ENCODE measurements around the gene DENND6B.

Gene DENND6B

DNA sequence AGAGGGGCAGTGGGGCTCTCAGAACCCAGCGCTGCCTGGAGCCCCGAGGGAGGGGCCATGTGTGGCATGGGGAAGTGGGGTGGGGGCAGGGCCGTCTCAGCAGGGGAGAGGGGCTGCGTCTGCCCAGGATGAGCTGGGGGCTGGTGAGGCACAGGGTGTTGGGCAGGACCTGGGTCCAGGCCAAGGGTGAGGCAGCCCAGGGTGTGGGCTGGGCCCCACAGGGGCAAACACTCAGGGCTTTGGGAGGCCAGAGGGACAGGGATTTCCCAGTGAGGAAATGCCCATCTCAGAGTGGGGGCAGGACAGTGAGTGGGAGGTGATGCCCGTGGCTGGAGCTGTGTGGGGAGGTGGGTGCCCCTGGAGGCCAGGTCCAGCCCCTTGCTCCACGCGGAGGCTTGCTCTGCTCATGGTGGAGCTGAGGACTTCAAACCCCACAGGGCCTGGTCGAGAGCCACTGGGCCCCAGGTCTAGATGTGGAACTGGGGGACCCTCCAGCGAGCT, 24.7 kb downstream of the DENND6B start:
- no peak for DNase-seq

DNA sequence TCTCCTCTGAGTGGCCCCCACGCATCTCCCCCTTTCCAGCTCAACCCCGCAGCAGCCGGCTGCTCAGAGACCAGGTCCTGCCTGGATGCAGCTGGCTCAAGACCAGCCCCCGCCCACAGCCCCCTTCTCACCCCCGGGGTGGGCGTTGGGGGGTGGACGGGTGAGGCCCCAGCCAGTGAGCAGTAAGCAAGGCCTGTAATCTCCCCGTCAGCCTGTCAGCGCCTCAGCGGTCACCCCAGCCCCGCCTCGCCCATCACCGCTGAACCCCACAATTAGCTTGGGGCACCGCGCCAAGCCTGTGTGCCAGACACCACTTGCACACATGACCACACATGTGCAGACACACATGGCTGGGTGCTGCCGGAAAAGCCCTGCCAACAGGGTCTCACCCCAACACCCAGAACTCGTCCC, 25.2 kb downstream of the DENND6B start:
- no peak for DNase-seq

DNA sequence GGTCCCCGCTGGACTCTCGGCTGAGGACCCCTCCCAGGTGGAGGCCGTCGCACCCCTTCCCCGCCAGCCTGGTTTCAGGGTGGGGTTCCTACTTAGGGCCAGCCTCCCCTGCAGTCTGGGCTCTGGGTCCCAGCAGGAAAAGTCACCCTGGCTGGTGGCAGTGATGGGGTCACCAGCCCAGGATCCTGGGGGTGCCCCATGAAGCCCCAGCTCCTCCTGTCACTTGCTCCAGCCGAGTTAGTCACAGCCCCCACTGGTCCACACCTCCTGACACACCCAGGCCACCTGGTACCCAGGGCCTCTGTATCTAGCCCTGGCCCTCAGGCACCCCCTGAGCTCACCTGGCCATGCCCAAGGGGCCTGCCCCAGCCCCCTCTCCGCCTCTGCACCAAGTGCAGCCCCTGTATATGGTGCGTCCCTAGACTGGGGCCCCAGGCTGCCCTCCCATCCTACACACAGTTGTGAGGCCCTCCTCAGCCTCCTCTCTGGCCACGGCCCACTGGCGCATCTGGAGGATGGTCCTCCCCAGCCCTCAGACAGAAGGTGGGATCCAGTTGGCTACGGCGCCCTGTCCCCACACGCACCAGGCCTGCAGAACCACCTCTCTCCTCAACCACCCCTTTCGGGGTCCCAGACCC, 26.1 kb downstream of the DENND6B start:
- DNase-seq: no peak

DNA sequence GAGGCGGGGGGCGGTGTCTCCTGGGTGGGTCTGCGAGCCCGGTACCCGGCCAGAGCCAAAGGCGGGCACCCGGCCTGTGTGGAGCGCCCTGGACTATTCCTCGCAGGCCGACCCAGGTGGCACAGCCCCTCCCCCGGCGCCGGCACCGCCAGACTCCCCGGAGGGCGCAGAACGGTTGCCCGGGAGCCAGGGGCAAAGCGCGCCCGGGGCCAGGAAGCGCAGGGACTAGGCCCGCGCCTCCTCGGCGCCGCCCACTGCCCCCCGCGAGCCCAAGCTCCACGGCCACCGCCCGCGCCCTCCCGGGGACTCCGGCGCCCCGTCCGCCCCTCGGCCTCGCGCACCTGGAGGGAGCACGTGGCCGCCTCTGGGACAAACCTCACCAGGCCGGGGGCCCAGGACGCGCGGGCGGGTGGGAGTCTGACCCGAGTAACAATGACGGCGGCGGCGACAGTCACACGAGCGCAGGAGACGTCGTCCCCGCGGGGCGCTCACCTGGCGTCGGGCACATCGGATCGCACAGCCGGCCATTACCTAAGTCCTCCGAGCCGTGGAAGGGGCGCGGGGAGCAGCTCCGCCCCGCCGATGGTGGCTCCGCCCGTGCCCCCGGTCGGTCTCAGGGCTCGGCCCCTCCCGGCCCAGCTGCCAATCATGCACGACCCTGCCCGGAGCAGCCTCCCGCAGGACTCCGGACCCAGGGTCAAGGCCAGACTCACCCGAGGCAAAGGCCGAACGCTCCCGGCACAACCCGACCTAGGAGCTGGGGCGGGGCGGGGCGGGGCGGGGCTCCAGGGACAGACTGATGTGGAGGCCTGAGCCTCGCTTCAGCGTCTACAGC, 26.8 kb downstream of the DENND6B start:
- no peak for DNase-seq

DNA sequence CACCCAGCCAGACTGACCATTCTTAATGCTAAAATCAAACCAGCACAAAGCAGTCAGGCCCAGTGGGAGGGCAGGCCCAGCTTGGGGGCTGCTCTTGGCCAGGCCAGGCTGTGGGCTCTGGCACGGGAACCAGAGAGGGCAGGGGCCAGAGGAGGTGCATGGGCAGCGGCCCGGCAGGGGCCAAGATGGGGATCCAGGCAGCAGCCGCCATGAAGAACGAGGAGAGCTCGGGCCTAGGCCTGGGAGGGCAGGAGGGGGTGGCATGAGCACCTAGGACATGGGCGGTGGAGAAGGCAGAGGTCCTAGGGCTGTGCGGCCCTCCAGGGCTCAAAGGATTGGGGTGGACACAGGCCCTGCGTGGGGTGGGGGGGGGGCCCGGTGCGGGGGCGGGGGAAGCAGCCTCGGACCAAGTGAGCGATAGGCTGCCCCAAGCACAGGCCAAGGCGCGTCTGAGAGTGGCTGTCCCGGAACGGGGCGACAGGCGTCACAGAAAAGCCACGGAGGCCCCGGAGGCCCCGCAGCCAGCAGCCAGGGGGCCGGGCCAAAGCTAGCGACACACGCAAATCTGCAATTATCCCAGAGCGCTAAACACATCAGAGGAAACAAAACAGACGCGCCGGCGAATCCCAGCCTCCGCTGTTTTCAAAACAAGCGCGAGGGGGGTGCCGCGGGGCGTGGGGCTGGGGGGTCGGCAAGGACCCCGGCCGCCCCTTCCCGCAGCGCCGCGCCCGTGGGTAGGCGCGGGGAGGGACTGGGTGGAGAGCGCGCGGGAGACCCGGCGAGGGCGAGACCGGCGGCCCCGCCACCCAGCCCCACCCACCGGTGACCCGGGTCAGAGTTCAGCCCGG, 27.7 kb downstream of the DENND6B start:
- no peak for DNase-seq

DNA sequence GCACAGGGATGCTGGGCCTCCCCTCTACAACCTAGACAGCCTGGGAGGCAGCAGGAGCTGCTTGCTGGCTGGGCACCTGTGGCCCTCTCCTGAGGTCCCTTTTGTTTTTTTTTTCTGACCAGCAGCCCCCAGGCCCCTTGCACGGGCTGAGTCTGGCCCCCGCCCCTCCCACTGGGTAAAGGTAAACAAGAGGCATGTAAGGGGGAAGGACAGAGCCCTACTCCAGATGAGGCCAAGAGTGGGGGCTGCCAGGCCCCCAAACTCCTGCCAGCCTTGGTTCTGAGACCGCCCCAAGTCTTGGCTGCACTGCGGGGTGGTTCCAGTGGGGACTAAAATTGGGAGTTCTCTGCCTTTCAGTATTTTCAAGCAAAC, 28.6 kb downstream of the DENND6B start:
- no peak for DNase-seq

DNA sequence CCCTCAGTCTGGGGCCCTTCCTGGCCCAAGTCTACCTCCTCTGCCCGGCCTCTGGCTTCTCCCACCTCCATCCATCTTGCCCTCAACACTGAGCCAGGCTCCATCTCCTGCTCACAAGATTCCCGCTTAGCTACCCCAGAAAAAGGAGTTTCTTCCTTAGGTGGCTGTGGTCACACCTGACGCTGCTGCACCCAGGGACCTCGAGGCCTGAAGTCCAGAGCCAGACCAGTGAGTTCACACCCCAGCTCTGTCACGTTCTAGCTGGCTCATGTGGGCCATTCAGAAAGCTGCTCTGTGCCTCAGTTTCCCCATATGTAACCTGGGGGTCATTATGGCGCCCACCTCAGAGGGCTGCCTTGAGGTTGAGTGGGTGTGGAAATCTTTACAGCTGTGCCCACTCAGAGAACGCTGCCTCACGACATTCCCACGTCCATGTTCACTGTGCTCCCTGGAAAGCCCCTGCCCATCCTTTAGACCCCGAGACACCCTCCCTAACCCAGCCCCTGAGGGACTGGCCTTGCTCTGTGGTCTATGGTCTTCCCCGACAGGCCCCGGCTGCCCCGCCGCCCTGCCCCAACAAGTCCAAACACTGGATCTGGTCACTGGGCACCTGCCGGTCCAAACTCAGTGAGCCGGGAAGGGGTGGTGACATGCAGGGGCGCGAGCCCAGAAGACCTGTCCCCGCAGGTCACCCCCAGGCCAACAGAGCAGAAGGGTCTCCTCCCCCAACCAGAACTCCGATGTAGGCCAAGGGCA, 29.1 kb downstream of the DENND6B start:
- DNase-seq: no peak

DNA sequence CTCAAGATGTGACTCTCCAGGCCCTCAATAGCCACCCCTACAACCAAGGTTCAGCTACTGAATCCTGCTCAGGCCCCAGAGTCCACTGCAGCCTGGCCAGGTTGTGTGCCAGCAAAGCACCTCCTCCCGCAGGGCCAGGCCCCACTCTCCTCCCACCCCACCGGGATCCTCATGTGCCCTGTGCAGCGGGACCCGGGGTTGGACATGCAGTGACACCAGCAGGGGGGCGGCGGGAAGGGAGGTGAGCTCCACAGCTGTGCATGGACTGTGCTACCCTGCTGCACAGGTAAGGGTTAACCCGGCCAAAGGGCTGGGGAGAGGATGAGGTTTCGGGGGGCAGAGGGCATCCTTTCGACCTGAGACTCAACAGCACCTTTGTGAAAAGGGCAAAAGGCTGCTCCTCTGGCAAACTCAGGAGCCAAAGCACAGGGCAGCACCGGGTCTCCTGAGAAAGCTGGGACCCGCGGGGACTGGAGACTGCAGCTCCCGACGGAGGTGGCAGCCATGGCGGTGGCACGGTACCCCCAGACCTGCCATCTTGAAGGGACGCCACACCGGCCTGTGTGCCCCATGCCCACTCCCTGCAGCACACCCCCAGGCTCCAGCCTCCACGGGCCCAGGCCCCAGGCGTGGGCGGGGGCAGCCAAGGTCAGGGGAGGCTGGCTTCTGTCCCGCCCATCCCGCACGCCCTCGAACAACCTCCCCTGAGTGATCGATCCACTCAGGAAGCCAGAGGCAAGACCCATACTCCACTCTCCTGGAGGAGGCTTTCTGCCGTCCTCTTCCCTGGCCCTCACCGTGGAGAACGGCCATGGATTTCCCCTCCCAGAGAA, 29.9 kb downstream of the DENND6B start:
- no peak for DNase-seq

DNA sequence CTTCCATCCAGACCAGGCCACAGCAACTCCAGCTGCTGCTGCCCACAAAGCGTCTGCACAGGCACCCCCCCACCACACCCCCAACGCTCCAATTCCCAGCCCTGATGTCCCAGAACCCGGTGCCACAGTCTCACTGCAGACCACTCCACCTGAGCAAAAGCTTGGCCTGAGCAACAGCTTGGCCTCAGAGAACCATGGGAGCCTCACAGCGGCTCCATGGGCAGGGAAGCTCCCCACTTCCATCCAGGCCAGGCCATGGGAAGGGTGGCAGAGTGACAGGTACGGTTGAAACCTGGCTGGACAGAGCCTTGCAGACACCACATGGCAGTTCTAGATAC, 32.5 kb downstream of the DENND6B start:
- DNase-seq: no peak

DNA sequence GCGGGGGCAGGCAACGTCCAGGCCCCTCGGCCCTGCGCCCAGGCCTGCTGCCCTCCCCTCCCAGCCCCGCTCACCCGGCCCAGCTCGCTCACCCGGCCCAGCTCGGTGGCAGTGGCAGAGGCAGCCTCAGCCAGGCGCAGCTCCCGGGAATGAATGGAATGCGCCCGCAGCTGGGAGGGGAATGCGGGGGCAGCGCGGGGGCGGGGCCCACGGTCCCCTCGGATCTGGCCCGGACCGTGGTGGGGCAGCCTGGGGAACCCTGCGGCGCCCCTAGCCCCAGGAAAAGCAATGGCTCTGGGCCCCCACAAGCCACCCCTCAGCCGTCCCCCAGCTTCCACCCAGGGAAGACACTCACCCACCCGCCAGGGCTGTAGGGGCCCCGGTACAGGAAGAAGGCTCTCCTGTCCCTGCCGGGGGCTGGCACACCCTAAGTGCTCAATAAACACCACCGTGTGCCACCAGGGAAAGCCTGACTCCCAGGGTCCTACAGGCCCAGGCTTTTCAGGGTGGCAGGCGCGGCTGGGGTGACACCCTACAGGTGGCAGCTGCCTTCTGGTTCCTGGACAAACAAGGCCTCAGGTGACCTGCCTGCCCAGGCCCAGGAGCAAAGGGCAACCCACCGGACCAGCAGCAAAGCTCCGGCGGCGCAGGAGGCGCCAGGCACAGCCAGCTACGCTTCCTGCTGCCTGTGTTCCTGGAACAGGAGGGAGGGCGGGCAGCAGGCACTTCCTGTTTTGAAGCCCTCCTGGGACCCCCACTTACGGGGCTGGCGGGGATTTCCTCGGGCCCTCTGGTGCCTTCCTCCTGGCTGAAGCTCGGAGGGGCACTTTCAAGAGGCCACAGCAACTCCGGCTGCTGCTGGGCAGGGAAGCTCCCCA, 33.1 kb downstream of the DENND6B start:
- DNase-seq: no peak

DNA sequence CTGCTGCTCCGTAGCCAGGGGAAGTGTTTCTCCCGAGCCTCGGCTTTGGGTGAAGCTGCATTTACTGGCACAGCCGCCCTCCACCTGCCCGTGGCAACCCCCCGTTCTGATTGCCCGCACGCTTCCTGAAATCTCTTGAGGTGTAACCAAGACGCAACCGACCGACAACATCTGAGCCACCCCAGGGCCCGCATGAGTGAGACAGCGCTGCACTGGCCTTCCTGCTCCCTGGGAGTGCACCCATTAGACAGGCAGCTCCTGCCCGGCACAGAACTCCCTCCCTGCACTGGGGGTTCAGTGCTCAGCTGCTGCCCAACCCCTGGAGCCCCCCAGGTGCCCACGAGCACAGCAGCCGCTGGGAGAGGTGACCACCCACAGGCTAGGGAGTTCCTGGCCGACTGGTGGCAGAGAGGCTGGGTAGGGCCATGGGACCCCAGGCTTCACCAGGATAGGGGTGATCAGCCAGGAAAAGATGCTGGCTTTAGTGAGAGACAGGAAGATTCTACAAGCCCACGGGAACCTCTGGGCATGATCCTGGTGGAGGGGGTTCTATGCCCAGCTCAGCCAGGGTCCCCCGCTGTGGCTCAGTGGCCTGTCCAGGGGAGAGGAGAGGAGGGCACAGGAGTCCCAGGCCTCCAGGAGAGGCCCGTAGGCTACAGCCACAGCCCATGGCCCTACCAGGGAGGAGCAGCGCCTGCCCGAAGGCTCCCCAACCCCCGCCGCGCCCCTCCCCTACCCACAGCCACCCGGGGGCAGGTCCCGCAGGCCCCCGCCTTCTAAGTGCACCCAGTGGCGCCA, 34.0 kb downstream of the DENND6B start:
- no peak for DNase-seq

DNA sequence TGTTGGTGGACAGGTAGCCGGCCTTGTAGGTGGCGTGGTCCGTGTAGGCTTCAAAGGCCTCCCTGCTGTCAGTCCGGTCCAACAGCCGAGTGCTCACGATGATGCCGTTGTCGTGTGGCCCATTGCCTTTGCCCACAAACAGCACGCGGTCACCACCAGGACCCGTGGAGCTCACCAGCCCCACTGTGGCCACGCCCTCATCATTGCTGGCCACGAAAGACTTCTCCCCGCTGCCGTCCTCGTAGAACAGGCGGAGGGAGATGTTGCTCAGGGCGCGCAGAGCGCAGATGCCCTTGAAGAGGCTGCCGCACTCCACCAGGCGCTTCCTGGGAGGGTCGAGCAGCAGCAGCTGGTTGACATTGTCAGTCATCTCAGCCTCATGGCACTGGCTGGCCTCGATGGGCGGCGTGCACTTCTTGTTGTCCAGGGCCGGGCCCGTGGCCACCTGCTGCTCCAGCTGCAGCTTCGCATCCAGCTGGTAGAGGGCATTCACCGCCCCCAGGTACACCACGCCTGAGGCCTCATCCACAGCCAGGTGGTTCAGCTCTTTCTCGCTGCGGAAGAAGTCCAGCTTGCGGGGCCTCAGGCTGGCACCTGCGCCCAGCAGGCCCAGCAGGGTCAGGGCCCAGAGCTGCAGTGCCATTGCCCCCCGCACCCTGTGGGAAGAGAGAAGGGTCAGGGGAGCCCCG, 36.7 kb downstream of the DENND6B start:
- DNase-seq: no peak

DNA sequence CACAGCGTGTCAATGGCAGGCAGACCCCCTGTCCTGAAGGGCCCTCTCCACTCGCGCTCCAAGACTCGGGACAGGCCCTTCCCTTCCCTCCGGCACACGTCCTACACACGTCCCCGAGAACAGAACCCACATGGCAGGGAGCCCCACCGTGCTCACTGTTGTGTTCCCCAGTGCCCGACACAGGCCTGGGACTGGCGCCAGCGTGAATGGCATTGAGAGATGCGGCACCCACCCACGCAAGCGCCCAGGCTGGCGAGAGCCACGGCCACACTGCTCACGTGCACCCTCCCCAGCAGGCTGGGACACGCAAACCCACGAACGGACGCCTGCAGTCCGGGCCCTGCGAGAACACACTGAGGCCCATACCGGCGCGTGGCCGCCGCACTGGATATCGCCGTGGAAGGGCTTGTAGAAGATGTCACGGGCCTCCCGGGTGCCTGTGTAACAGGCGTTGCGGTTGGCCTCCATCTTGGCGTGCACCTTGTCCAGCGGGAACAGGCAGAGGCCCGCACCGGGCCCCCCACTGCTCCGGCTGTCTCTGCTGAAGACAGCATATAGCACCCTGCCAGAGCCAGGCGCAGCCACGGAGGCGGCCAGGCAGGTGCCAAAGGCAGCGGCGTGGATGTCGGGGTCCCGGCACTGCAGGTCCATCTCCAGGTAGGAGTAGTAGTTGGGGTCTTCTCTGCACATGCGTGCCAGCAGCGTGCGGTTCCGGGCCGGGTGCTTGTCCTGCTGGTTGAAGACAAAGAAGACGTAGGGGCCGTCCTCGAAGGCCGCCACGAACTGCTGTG, 37.5 kb downstream of the DENND6B start:
- DNase-seq: no peak

DNA sequence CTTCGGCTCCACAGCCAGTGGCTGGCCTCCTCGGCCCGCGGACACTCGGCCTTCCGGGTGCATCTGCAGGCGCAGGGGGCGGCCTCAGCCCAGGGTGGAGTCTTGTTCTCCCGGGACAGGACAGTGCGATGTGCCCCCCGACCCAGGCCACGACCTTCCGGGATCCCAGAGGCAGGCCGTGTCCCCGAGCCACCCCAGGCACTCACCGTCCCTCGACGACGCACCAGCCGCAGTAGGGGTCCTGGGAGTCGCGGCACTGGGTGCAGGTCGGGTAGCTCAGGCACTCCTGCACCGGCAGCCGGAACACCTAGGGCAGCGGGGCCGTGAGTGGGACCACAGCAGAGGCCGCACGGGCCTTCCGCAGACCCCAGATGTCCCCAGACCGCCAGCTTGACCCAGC, 39.1 kb downstream of the DENND6B start:
- no peak for DNase-seq

DNA sequence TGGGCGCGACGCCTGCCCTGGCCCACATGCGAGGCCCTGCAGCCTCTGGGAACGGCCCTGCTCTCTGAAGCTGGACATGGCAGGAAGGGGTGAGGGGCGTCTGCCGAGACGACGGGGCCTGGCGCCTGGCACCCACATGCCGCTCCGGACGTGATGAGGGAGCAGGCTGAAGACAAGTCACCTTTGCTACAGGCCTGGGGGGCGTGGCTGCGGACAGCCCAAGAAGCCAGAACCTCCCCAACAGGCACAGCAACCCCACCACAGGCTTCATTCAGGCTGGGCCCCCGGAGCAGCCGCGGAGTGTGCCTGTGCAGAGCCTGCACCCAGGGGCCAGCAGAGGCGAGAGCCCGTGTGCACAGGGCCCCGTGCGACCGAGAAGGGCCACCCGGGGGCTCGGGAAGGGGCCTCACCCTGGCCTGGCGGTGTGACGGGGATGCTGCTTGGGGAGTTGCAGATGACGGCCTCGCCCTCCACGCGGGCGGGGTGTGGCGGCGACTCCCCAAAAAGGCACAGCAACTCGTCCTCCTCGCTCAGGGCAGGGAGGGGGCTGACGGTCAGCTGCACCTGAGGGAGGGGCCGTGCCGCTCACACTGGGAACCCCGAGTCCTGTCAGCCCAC, 40.0 kb downstream of the DENND6B start:
- no peak for DNase-seq

DNA sequence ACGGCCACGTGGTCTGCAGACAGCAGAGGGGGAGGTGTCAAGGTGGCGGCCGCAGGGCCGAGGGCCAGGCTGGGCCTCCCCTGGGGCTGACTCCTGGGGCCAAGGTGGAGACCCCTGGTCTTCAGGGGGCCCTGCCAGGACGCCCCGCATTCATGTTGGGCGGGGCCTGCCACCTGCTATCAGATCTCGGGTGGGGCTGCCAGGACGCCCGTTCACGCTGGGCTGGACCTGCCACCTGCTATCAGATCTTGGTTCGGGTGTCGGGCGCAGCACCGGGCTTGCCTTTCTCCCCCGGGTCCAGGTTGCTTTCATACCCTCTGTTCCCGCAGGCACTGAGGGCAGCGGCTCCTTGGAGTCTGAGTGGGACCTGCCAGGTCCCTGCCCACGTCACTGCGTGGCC, 40.5 kb downstream of the DENND6B start:
- no peak for DNase-seq

DNA sequence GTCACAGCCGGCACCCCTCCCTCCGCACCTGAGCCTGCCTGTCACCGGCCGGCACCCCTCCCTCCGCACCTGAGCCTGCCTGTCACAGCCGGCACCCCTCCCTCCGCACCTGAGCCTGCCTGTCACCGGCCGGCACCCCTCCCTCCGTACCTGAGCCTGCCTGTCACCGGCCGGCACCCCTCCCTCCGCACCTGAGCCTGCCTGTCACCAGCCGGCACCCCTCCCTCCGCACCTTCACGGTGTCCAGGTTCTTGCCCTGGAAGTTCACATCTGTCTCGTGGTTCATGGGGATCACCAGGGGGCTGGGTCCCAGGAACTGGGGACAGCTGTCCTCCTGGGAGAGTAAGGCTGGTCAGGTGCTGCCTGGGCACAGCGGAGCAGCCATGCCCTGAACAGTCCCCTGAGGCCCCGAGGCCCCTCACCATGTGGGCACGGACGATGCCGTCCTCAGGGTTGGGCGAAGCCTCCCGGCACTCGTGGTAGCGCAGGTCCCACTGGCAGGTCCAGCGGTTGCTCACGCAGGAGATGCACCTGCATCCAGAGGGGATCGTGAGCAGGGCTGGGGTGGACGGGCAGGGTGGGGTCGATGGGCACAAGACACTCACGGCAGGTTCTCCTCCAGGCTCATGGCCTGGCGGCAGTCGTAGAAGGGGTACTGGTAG, 41.1 kb downstream of the DENND6B start:
- DNase-seq: no peak
